ENCODE data around the gene FKBP1A.

The FKBP1A gene

GRCh38 chr20:1322511-1323245 lies 70.2 kb downstream of the FKBP1A start:
- ChIA-PET CTCF (interaction anchor here (1.0 to 3.6 kb wide), 4 partner anchors 8 to 181 kb away, joined by 4 to 14 read pairs (median 4); no protein-coding TSS in a partner anchor), POLR2A (no interaction called here)
- TF ChIP-seq ZNF37A (tag by site-specific recombination; IDR thresholded peaks at IDR 0.05): no peak
- TF ChIP-seq ZBTB17 (tag by site-specific recombination; IDR thresholded peaks at IDR 0.05): no peak
- TF ChIP-seq INSM2 (tag by site-specific recombination; IDR thresholded peaks at IDR 0.05): no peak
- TF ChIP-seq KLF7 (tag by site-specific recombination; IDR thresholded peaks at IDR 0.05; ENCODE audit: borderline replicate concordance): no peak
- no peak for TF ChIP-seq ZNF544 (tag by site-specific recombination; IDR thresholded peaks at IDR 0.05)
- TF ChIP-seq ZNF558 (tag by site-specific recombination; IDR thresholded peaks at IDR 0.05): no peak
- no peak for TF ChIP-seq ZBTB8A (tag by site-specific recombination; IDR thresholded peaks at IDR 0.05)
- TF ChIP-seq ZXDB (tag by site-specific recombination; IDR thresholded peaks at IDR 0.05): no peak
- no peak for TF ChIP-seq ZNF501 (tag by site-specific recombination; IDR thresholded peaks at IDR 0.05)
- Histone ChIP-seq H3K27ac (ENCODE audit: extremely low read depth, low read depth, low read length) (no peak overlapping the region), H3K9me3 (ENCODE audit: control insufficient read depth, insufficient read depth, low read depth, low read length) (no peaks in the 10 kb centered on the region), H3K4me3 (ENCODE audit: low read depth, low read length) (no peak overlapping the region), H3K36me3 (ENCODE audit: control insufficient read depth in 2 of 2, insufficient read depth in 1 of 2, low read length in 2 of 2) (peaks cover 0 to 13% of the 10 kb centered on the region in 2 experiments; a peak in 1 of 3 replicates), H3K4me1 (ENCODE audit: control insufficient read depth, insufficient read depth, low read length) (peaks cover 12% of the 10 kb centered on the region)

- no peak for TF ChIP-seq ZBTB11 (tag by site-specific recombination; conservative IDR thresholded peaks at IDR 0.05; ENCODE audit: low read depth)
- no peak for TF ChIP-seq GLI4 (tag by site-specific recombination; IDR thresholded peaks at IDR 0.05)
- no peak for TF ChIP-seq ZBTB49 (tag by site-specific recombination; IDR thresholded peaks at IDR 0.05; ENCODE audit: low read depth)
- TF ChIP-seq ZBTB17 (tag by site-specific recombination; IDR thresholded peaks at IDR 0.05): no peak
- no peak for TF ChIP-seq ZNF701 (tag by site-specific recombination; IDR thresholded peaks at IDR 0.05)
- TF ChIP-seq ZNF121 (tag by site-specific recombination; IDR thresholded peaks at IDR 0.05): no peak
- ChIA-PET CTCF (interaction anchor here (1.5 to 3.6 kb wide), 2 partner anchors 9 to 182 kb away, joined by 4 to 14 read pairs; no protein-coding TSS in a partner anchor), POLR2A (no interaction called here)
- Histone ChIP-seq H3K4me3 (ENCODE audit: low read depth, low read length) (no peak overlapping the region), H3K4me1 (ENCODE audit: control insufficient read depth, insufficient read depth, low read length) (peaks cover 4% of the 10 kb centered on the region), H3K27ac (ENCODE audit: extremely low read depth, low read depth, low read length) (no peak overlapping the region), H3K36me3 (ENCODE audit: control insufficient read depth in 2 of 2, insufficient read depth in 1 of 2, low read length in 2 of 2) (peaks cover 0 to 3% of the 10 kb centered on the region in 2 experiments; a peak in 1 of 3 replicates), H3K9me3 (ENCODE audit: control insufficient read depth, insufficient read depth, low read depth, low read length) (no peaks in the 10 kb centered on the region)
Observed at GRCh38 chr20:1321654-1321939, 71.3 kb downstream of the FKBP1A start.
